ENCODE measurements around the gene CAMK1. TPM values are rescaled to one million over a fixed set of nuclear protein-coding genes. Genes with fewer than 3 reads are reported as not detected.

The CAMK1 gene
- total and polyA plus RNA-seq, 9 of the 15 experiments (the other 6 are each of a cell fraction or from before 2014, with no cell fraction given), result 0.23 to 10.7 (median 6.0) TPM

GRCh38 chr3:9779721-9780457 is 10.1 kb upstream of the CAMK1 start (continued):
- TF ChIP-seq ZKSCAN3 (CRISPR knock-in tag; IDR thresholded peaks at IDR 0.05), result peak; percentile 77; the same call in 1 of the 2 replicates
- TF ChIP-seq ZNF324 (CRISPR knock-in tag; IDR thresholded peaks at IDR 0.05), result no peak
- 0 out of 2 replicates have a peak, but pooled peaks have one; percentile 13 for TF ChIP-seq VEZF1 (CRISPR knock-in tag; IDR thresholded peaks at IDR 0.05)
- no peak for TF ChIP-seq ZNF280A (IDR thresholded peaks at IDR 0.05; ENCODE audit: low read depth, partially characterized antibody)
- TF ChIP-seq ETS2 (tag; IDR thresholded peaks at IDR 0.05; ENCODE audit: borderline replicate concordance, poor library complexity, severe bottlenecking), result no peak
- TF ChIP-seq ETV6 (IDR thresholded peaks at IDR 0.05; ENCODE audit: borderline replicate concordance in 1 of 2, low read depth in 2 of 2, low read length in 1 of 2), result peak in 1 of 2 experiments; percentile 3; a peak in 1 of 4 replicates
- TF ChIP-seq ETV6 (CRISPR knock-in tag; IDR thresholded peaks at IDR 0.05; ENCODE audit: borderline replicate concordance), result no peak
- no peak for TF ChIP-seq ZBTB11 (CRISPR knock-in tag; IDR thresholded peaks at IDR 0.05)
- no peak for TF ChIP-seq ZFP91 (CRISPR knock-in tag; IDR thresholded peaks at IDR 0.05)
- no peak for TF ChIP-seq PURB (CRISPR knock-in tag; IDR thresholded peaks at IDR 0.05; ENCODE audit: low read depth)
